Thymus (tissue), 11 donors: Measurements from ENCODE around the gene DMD. TPM values are rescaled to one million over a fixed set of nuclear protein-coding genes. Genes with fewer than 3 reads are reported as not detected.

Experiments used
- DNase-seq, 9 donors: peaks; one replicate each; pipeline ENCODE4 v3.0.0-alpha.2; 2013; ENCODE audit warnings: low spot score in 9 of 9, low read depth in 6 of 9, missing footprints in 1 of 9
- H3K27ac ChIP-seq, 2 donors: one replicate each; pipeline ENCODE4 v1.5.1; 2013; ENCODE audit warnings: control low read depth in 1 of 2, low read depth in 1 of 2, low read length in 1 of 2, mild to moderate bottlenecking in 1 of 2, moderate library complexity in 1 of 2
- H3K27me3 ChIP-seq, 2 donors: one replicate each; pipeline ENCODE4 v1.5.1; 2013; ENCODE audit warnings: low read length in 1 of 2; ENCODE audit not compliant: control insufficient read depth in 2 of 2, insufficient read depth in 1 of 2
- H3K36me3 ChIP-seq, 2 donors: one replicate each; pipeline ENCODE4 v1.5.1; 2013; ENCODE audit warnings: low read length in 1 of 2, mild to moderate bottlenecking in 1 of 2, moderate library complexity in 1 of 2; ENCODE audit not compliant: control insufficient read depth in 2 of 2, insufficient read depth in 2 of 2
- H3K4me1 ChIP-seq, 2 donors: one replicate each; pipeline ENCODE4 v1.5.1; 2013; ENCODE audit warnings: low read length in 2 of 2; ENCODE audit not compliant: control insufficient read depth in 2 of 2, insufficient read depth in 2 of 2
- H3K4me3 ChIP-seq, 2 donors: one replicate each; pipeline ENCODE4 v1.5.1; 2013; ENCODE audit warnings: low read length in 2 of 2, control low read depth in 1 of 2, mild to moderate bottlenecking in 1 of 2
- H3K9me3 ChIP-seq, 2 donors: one replicate each; pipeline ENCODE4 v1.5.1; 2013; ENCODE audit warnings: low read length in 1 of 2, mild to moderate bottlenecking in 1 of 2; ENCODE audit not compliant: control insufficient read depth in 2 of 2, insufficient read depth in 1 of 2
- WGBS: extraction: QIAGEN DNeasy Blood & Tissue Kit; methylation state at CpG from one replicate; pipeline ENCODE4 v1.1.7; 2013; 5-methylcytosine and 5-hydroxymethylcytosine counted together
- polyA plus RNA-seq: library from polyadenylated mRNA; stranded (reverse); fragments of 200-250 nt; gene quantifications from one replicate; pipeline ENCODE4 v1.2.3, GENCODE V29; 2013
- total RNA-seq: library from RNA; stranded (reverse); fragments of 120-200 nt; gene quantifications from one replicate; pipeline ENCODE4 v1.2.4, GENCODE V29; 2013
- donor health status: healthy.

Gene DMD
- total and polyA plus RNA-seq, 2 donors: 4.7 to 5.7 TPM

- 88% methylated on average over 4 of the region's 4 CpGs for WGBS
- Histone ChIP-seq H3K27me3 (no peaks in the 10 kb centered on the region), H3K4me3 (no peak overlapping the region), H3K4me1 (no peaks in the 10 kb centered on the region), H3K9me3 (peaks cover 0 to 4% of the 10 kb centered on the region in 2 donors), H3K36me3 (no peaks in the 10 kb centered on the region), H3K27ac (no peak overlapping the region)
- DNase-seq: no peak
These were observed 1301.3 kb downstream of the DMD start for GRCh38 chrX:31909850-31910572.

- Histone ChIP-seq H3K4me1 (no peaks in the 10 kb centered on the region), H3K9me3 (no peaks in the 10 kb centered on the region), H3K36me3 (no peaks in the 10 kb centered on the region), H3K4me3 (no peak overlapping the region), H3K27me3 (no peaks in the 10 kb centered on the region), H3K27ac (no peak overlapping the region)
- no peak for DNase-seq
- WGBS: 89% methylated on average over 7 of the region's 7 CpGs
These were observed 1317.2 kb downstream of the DMD start for GRCh38 chrX:31894152-31894551.

GRCh38 chrX:31893525-31893924 lies 1317.8 kb downstream of the DMD start:
- DNase-seq: no peak
- Histone ChIP-seq H3K9me3 (no peaks in the 10 kb centered on the region), H3K4me3 (no peak overlapping the region), H3K27me3 (no peaks in the 10 kb centered on the region), H3K27ac (no peak overlapping the region), H3K4me1 (no peaks in the 10 kb centered on the region), H3K36me3 (no peaks in the 10 kb centered on the region)
- 57% methylated on average over 4 of the region's 4 CpGs for WGBS

GRCh38 chrX:31889088-31889487 lies 1322.3 kb downstream of the DMD start:
- WGBS: 97% methylated on average over 2 of the region's 2 CpGs
- no peak for DNase-seq

GRCh38 chrX:31884535-31884934 lies 1326.8 kb downstream of the DMD start:
- WGBS: 98% methylated on average over 2 of the region's 2 CpGs
- DNase-seq: no peak

More at GRCh38 chrX:31889088-31889487, 1322.3 kb downstream of the DMD start:
- Histone ChIP-seq H3K4me3 (no peak overlapping the region), H3K9me3 (no peaks in the 10 kb centered on the region), H3K4me1 (no peaks in the 10 kb centered on the region), H3K27me3 (no peaks in the 10 kb centered on the region), H3K27ac (no peak overlapping the region), H3K36me3 (no peaks in the 10 kb centered on the region)

GRCh38 chrX:31872007-31872406 lies 1339.3 kb downstream of the DMD start:
- 30% methylated on average over 2 of the region's 2 CpGs for WGBS
- Histone ChIP-seq H3K27ac (no peak overlapping the region), H3K36me3 (no peaks in the 10 kb centered on the region), H3K4me1 (no peaks in the 10 kb centered on the region), H3K27me3 (no peaks in the 10 kb centered on the region), H3K4me3 (no peak overlapping the region), H3K9me3 (no peaks in the 10 kb centered on the region)
- DNase-seq: no peak

More at GRCh38 chrX:31884535-31884934, 1326.8 kb downstream of the DMD start:
- Histone ChIP-seq H3K9me3 (no peaks in the 10 kb centered on the region), H3K4me1 (no peaks in the 10 kb centered on the region), H3K27ac (no peak overlapping the region), H3K36me3 (no peaks in the 10 kb centered on the region), H3K4me3 (no peak overlapping the region), H3K27me3 (no peaks in the 10 kb centered on the region)

GRCh38 chrX:31870267-31870666 lies 1341.1 kb downstream of the DMD start:
- no peaks in the 10 kb centered on the region for H3K27me3 ChIP-seq
- no peak overlapping the region for H3K27ac ChIP-seq
- no peak for DNase-seq
- no peak overlapping the region for H3K4me3 ChIP-seq
- no peaks in the 10 kb centered on the region for H3K9me3 ChIP-seq
- no peaks in the 10 kb centered on the region for H3K4me1 ChIP-seq
- no peaks in the 10 kb centered on the region for H3K36me3 ChIP-seq

GRCh38 chrX:31860686-31861085 lies 1350.7 kb downstream of the DMD start:
- Histone ChIP-seq H3K36me3 (no peaks in the 10 kb centered on the region), H3K4me1 (no peaks in the 10 kb centered on the region), H3K9me3 (no peaks in the 10 kb centered on the region), H3K27ac (no peak overlapping the region), H3K27me3 (no peaks in the 10 kb centered on the region), H3K4me3 (no peak overlapping the region)
- no peak for DNase-seq

GRCh38 chrX:31858915-31859314 lies 1352.4 kb downstream of the DMD start:
- Histone ChIP-seq H3K9me3 (no peaks in the 10 kb centered on the region), H3K4me1 (no peaks in the 10 kb centered on the region), H3K4me3 (no peak overlapping the region), H3K27me3 (no peaks in the 10 kb centered on the region), H3K36me3 (no peaks in the 10 kb centered on the region), H3K27ac (no peak overlapping the region)
- WGBS: 87% methylated on average over 2 of the region's 2 CpGs
- DNase-seq: no peak
